Uterus (tissue), 2 donors: ENCODE data around the gene PTGS1.

Experiments used
- POLR2A ChIP-seq, 2 donors: fragments of 450-650 bp; IDR thresholded peaks; one replicate each; pipeline ENCODE4 v1.6.1; 2016; ENCODE audit warnings: antibody characterized with exemption in 2 of 2, mild to moderate bottlenecking in 1 of 2, moderate library complexity in 1 of 2
- TF ChIP-seq, protein P1 (sequence below), 4 experiments: fragments of 200-600 bp in 2 of 4; fragments of 450-650 bp in 2 of 4; sonication (generic) in 2 of 4; IDR thresholded peaks; one replicate each; pipeline ENCODE4 v1.5.1; 2016 to 2019; ENCODE audit warnings: antibody characterized with exemption in 4 of 4, mild to moderate bottlenecking in 2 of 4, moderate library complexity in 1 of 4

- no peak for TF ChIP-seq POLR2A (IDR thresholded peaks at IDR 0.05)
- TF ChIP-seq, protein P1, sequence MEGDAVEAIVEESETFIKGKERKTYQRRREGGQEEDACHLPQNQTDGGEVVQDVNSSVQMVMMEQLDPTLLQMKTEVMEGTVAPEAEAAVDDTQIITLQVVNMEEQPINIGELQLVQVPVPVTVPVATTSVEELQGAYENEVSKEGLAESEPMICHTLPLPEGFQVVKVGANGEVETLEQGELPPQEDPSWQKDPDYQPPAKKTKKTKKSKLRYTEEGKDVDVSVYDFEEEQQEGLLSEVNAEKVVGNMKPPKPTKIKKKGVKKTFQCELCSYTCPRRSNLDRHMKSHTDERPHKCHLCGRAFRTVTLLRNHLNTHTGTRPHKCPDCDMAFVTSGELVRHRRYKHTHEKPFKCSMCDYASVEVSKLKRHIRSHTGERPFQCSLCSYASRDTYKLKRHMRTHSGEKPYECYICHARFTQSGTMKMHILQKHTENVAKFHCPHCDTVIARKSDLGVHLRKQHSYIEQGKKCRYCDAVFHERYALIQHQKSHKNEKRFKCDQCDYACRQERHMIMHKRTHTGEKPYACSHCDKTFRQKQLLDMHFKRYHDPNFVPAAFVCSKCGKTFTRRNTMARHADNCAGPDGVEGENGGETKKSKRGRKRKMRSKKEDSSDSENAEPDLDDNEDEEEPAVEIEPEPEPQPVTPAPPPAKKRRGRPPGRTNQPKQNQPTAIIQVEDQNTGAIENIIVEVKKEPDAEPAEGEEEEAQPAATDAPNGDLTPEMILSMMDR (IDR thresholded peaks at IDR 0.05), result no peak
Measured at GRCh38 chr9:122356627-122357026, 14.2 kb upstream of the PTGS1 start.
